ENCODE results near the gene WASHC4.

The WASHC4 gene, protein sequence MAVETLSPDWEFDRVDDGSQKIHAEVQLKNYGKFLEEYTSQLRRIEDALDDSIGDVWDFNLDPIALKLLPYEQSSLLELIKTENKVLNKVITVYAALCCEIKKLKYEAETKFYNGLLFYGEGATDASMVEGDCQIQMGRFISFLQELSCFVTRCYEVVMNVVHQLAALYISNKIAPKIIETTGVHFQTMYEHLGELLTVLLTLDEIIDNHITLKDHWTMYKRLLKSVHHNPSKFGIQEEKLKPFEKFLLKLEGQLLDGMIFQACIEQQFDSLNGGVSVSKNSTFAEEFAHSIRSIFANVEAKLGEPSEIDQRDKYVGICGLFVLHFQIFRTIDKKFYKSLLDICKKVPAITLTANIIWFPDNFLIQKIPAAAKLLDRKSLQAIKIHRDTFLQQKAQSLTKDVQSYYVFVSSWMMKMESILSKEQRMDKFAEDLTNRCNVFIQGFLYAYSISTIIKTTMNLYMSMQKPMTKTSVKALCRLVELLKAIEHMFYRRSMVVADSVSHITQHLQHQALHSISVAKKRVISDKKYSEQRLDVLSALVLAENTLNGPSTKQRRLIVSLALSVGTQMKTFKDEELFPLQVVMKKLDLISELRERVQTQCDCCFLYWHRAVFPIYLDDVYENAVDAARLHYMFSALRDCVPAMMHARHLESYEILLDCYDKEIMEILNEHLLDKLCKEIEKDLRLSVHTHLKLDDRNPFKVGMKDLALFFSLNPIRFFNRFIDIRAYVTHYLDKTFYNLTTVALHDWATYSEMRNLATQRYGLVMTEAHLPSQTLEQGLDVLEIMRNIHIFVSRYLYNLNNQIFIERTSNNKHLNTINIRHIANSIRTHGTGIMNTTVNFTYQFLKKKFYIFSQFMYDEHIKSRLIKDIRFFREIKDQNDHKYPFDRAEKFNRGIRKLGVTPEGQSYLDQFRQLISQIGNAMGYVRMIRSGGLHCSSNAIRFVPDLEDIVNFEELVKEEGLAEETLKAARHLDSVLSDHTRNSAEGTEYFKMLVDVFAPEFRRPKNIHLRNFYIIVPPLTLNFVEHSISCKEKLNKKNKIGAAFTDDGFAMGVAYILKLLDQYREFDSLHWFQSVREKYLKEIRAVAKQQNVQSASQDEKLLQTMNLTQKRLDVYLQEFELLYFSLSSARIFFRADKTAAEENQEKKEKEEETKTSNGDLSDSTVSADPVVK

DNA sequence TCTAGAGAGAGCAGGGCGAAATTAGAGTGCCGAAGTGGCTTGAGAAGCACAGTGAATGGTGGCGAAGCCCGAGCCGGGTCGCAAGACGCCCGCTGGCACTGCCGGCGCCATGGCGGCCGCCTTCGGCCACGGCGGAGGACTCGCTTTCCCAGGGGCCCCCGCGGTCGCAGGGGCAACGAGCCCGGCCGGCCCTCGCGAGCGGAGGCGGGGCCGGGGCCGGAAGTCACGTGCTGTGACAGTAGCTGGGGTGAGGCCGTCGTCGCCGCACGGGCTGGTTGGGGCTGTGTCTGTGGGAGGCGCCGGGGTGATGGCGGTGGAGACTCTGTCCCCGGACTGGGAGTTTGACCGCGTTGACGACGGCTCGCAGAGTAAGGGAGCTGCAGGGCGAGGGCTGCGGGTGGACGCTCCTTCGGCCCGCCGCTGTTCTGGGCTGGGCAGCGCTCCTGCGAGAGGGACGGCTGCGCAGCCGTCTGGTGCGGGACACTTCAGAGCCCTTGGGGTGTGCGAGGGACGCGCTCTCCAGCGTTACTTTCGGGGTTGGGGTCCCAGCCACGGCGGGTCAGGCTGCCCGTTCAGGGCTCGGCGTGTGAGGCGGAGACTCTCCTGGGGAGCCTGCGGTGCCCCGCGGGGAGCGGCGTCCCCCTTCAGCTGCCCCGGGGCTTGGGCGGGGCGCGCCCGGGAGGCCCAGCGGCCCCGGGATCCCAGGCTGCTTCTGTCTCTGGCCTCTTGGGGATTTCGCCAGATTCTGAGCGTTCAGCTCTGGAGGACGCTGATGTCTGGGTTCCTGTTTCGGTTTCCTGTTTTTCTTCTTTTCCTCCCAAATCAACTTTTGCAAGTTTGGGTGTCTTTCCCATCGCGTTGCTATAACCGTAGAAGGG lies at the start of gene WASHC4:
TSS of gene WASHC4 (plus strand) at position 238 of the 878 bp plus-strand sequence. CDS start at position 308, 70 bp downstream.
- H3K4me1 Mint-ChIP-seq: peaks cover 34% of the 10 kb centered on the region
- ATAC-seq: peak; percentile 98
- peak within 1 kb of the TSS; percentile 96 for H3K27ac Mint-ChIP-seq
- peaks cover 11% of the 10 kb centered on the region for H3K27me3 Mint-ChIP-seq
- peak within 1 kb of the TSS; percentile 94 to 99 for H3K4me3 Mint-ChIP-seq
- H3K9me3 Mint-ChIP-seq: peaks cover 4 to 6% of the 10 kb centered on the region in 2 donors
- peak; percentile 93 to 94 for DNase-seq

DNA sequence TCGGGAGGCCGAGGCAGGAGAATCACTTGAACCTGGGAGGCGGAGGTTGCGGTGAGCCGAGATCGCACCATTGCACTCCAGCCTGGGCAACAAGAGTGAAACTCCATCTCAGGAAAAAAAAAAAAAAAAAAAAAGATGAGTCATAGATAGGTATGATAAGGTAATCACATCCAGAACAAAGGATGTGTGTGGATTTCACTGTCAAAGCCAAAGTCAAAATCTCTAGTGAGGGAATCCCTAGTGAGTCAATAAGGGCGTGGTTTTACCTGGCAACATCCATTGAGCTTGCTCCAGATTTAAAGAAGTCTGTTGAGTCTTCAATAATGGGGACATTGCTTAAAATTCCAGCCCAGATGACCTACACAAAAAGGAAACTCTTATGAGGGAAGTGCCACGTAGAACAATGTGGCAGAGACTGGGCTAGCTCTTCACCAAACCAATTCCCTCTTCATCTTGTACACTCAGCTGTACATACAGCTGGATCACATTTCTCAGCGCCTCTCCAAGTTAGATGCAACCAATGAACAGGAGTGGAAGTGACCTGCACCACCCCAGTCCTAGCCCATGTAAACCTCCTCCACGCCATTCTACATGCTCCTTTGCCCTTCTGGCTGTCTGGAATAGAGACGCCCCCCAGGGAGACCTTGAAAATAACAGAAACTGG lies 46.7 kb upstream of the WASHC4 start:
- no peak for DNase-seq
- Mint-ChIP-seq H3K27me3 (no peaks in the 10 kb centered on the region), H3K4me1 (no peaks in the 10 kb centered on the region), H3K4me3 (no peak overlapping the region), H3K9me3 (peaks cover 9 to 12% of the 10 kb centered on the region in 2 donors), H3K27ac (no peak overlapping the region)
- ATAC-seq: no peak

DNA sequence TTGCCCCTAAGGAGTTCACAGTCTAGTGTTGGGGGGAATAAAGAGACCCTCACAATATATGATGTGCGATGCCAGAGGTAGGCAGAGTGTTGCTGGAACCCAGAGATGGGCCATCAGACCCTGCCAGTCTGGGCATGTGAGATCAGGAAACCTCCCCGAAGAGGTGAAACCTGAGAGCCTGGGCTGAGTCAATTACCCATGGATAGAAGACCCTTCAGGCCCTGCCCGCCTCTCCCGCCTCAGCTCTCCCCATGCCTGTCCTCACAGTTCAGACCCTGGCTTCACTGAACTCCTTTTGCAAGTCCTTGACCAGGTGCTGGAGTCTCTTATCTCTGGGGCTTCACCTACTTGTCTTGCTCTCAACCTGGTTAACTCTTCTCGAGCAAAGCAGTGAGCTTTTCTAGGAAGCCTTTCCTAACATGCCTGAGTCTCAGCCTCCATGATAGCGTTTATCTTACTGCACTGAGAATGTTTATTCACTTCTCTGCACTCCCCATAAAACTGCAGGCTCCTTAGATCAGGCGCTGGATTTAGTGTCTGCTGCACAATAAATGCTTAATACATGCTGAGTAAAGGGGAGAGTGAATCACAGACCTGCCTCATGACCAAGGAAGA lies 42.9 kb upstream of the WASHC4 start:
- DNase-seq (no peak), ATAC-seq (no peak)
- Mint-ChIP-seq H3K9me3 (no peaks in the 10 kb centered on the region), H3K27me3 (no peaks in the 10 kb centered on the region), H3K4me3 (no peak overlapping the region), H3K27ac (no peak overlapping the region), H3K4me1 (no peaks in the 10 kb centered on the region)

DNA sequence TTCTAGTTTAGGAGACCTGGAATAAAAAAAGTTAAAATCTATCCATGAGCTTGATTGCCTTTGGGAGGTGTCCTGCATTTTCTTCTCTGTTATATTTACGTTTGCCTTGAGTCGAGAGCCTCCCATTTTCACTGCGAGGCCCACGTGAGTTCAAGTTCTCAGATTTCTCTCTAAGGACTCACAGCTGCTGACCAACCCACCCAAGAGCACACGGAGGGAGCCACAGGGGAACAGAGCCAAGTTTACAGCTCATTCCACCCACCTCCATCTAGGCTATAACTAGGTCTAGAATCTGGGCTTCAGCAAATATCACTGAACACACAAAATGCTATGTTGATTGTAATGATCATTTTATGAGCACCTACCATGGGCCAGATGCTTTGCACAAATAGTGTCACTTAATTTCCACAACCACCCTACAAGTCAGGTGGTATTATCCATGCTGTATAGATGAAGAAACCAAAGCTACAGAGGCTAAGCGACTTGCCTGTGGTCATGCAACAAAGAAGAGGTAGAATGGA lies 40.0 kb upstream of the WASHC4 start:
- H3K4me1 Mint-ChIP-seq: no peaks in the 10 kb centered on the region
- no peak overlapping the region for H3K4me3 Mint-ChIP-seq
- H3K9me3 Mint-ChIP-seq: no peaks in the 10 kb centered on the region
- no peak for ATAC-seq
- H3K27ac Mint-ChIP-seq: no peak overlapping the region
- H3K27me3 Mint-ChIP-seq: no peaks in the 10 kb centered on the region
- no peak for DNase-seq

DNA sequence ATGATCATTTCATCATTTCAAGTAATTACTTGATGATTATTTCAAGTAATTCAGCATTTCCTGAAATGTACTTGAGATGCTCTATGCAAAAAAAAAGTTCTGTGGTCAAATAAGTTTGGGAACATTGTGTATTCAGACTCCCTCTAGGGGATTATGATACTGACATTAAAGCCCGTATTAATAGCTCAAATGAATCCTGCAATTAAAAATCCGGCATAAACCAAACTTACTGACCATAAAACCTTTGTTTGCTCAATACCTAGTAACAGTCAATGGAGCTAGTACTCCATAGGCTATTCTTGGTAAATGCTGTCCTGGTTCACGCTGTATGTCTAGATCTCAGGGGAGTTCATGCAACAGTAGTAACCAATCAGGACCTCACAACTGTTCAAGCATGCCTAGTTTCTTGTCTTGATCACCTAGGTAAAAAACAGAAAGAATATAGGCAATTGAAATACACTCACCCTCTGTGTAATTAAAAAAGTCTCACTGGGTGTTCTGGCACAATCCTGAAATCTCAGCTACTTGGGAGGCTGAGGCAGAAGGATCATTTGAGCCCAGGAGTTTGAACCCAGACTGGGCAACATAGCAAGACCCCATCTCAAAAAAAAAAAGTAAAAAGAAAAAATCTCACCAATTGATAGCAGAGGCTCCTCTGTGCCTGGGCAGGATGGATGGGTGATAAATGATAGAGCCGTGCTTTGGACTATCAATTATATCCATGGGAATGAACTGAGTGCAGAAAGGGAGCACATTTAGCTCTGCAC lies 37.4 kb upstream of the WASHC4 start:
- H3K9me3 Mint-ChIP-seq: no peaks in the 10 kb centered on the region
- no peak overlapping the region for H3K27ac Mint-ChIP-seq
- no peaks in the 10 kb centered on the region for H3K4me1 Mint-ChIP-seq
- no peaks in the 10 kb centered on the region for H3K27me3 Mint-ChIP-seq
- DNase-seq (no peak), ATAC-seq (no peak)
- H3K4me3 Mint-ChIP-seq: no peak overlapping the region

DNA sequence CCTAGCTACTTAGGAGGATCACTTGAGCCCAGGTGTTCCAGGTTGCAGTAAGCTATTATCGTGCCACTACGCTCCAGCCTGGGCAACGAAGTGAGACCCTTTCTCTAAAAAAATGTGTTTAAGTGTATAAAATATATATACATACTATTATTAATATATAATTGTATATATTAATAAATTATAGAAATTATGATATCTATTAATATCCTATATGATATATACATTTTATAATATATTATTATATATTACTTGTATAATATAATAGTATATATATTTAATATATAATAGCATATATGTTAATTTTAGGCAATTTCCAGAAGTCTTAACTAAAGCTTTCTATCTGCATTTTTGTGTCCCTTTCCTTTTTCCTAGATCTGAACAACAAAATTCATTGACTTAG lies 35.5 kb upstream of the WASHC4 start:
- ATAC-seq: no peak
- Mint-ChIP-seq H3K9me3 (no peaks in the 10 kb centered on the region), H3K27me3 (no peaks in the 10 kb centered on the region), H3K27ac (no peak overlapping the region), H3K4me1 (no peaks in the 10 kb centered on the region), H3K4me3 (no peak overlapping the region)
- no peak for DNase-seq

DNA sequence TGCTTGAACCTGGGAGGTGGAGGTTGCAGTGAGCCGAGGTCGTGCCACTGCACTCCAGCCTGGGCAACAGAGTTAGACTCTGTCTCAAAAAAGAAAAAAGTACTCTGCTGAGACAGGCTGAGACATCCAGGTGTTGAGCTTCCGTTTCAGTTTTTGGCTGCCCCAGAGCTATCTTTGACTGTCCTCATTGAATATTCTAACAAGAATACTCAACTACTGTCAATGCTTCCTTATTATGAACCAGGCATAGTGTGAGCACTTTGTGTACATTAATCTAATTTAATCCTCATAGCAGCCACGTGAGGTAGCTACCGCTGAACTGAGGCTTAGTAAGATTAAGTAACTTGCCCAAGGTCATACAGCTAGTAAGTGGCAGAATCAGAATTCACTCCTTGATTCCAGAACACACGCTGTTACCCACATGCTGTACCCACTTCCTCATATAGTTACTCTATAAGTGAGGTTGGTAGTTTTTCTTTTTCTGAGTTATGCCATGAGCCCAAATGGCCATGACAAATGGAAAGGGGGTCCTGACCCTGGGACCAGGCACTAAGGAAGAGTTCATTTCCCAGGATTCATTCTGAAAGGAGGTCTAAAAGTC lies 34.5 kb upstream of the WASHC4 start:
- H3K27ac Mint-ChIP-seq: no peak overlapping the region
- no peak overlapping the region for H3K4me3 Mint-ChIP-seq
- no peaks in the 10 kb centered on the region for H3K27me3 Mint-ChIP-seq
- DNase-seq (no peak), ATAC-seq (no peak)
- H3K4me1 Mint-ChIP-seq: no peaks in the 10 kb centered on the region
- H3K9me3 Mint-ChIP-seq: no peaks in the 10 kb centered on the region

DNA sequence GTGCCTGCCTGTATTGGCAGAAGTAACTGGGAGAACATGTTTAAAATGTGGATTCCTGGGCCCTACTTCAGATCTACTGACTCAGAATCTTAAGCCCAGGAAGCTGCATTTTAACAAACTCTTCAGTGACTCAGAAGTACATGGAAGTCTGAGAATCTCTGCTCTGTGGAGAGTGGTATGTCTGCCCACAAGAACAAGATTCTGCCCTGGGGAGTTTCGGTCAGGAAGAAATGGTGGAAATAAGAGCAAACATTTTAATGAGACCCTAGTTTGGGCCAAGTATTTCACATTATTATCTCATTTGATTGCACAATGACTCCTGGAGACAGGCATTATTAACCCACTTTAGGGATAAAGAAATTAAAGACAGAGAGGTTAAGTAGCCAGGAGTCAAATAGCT lies 31.4 kb upstream of the WASHC4 start:
- no peak overlapping the region for H3K27ac Mint-ChIP-seq
- H3K4me3 Mint-ChIP-seq: no peak overlapping the region
- H3K27me3 Mint-ChIP-seq: no peaks in the 10 kb centered on the region
- ATAC-seq (no peak), DNase-seq (no peak)
- H3K9me3 Mint-ChIP-seq: no peaks in the 10 kb centered on the region
- no peaks in the 10 kb centered on the region for H3K4me1 Mint-ChIP-seq

DNA sequence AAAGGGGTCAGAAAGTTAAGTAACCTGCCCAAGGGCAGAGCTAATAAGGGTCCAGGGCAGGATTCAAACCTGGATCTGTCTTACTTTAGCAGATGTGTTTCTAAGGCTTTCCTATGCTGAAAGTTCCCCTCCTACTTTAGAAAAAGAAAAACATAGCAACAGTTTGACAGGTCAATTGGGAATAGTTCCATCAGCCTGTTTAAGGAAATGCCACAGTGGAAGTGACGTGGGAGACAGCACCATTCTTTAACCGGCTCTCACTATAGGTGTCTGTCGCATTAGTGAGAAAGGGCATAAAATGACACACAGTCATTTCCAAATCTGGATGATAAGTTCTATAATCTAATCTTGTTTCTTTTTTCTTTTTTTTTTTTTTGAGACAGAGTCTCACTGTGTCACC lies 30.6 kb upstream of the WASHC4 start:
- H3K27me3 Mint-ChIP-seq: no peaks in the 10 kb centered on the region
- no peak for DNase-seq
- no peak for ATAC-seq
- no peaks in the 10 kb centered on the region for H3K9me3 Mint-ChIP-seq
- no peak overlapping the region for H3K4me3 Mint-ChIP-seq
- H3K27ac Mint-ChIP-seq: no peak overlapping the region
- H3K4me1 Mint-ChIP-seq: no peaks in the 10 kb centered on the region

DNA sequence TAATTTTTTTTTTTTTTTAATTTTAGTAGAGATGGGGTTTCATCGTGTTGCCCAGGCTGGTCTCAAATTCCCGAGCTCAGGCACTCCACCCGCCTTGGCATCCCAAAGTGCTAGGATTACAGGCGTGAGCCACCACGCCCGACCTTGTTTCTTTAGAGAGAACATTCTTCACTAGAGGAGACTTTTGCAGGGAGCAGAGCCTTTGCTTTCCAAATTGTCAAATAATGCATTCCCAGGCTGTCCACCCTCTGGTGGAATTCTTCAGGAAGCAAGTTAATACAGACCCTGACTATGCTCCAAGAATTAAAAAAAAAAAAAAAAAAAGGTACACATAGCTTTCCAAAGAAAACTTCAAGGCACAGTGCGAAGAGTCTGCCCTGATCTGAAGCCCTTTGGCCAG lies 30.1 kb upstream of the WASHC4 start:
- H3K4me3 Mint-ChIP-seq: no peak overlapping the region
- H3K27ac Mint-ChIP-seq: no peak overlapping the region
- no peaks in the 10 kb centered on the region for H3K4me1 Mint-ChIP-seq
- ATAC-seq (no peak), DNase-seq (no peak)
- peaks cover 3% of the 10 kb centered on the region for H3K27me3 Mint-ChIP-seq
- no peaks in the 10 kb centered on the region for H3K9me3 Mint-ChIP-seq

DNA sequence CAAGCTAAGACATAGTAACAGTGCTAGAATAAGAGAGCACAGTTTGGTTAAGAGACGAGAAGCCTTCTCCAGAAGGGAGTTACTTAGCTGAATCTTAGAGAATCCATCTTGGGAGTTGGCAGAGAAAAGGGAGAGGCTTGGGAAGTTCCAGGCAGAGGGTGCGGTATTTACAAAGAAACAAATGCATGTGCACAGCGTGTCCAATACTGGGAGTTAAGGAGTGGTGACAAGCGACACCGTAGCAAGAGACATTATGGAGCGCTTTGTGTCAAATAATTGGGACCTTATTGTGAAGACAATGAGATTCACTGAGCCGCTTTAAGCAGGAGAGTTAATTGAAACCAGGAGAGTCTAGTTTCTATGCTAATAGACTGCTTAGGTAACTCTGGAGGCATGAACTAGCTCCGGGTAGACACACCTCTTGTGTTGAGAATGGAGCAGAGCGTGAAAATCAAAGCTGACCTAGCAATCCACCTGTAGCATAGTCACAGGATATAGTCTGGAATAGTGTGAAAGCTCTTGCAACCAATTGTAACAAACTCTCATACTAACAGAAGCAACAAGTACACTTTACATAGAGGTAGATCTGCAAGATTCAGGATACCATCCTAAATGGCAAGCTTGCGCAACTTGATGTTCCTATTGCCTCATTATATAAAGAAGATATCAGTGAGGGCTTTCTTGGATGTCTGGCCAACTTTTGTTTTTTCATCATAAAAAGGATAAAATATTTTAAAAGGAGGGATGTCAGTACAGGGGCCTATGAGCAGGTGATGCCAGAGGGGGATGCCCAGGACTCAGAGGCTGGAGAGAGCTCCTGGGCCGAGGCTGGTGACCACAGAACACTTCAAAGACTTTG lies 28.6 kb upstream of the WASHC4 start:
- ATAC-seq: no peak
- no peak for DNase-seq
- H3K27me3 Mint-ChIP-seq: peaks cover 18% of the 10 kb centered on the region
- no peaks in the 10 kb centered on the region for H3K9me3 Mint-ChIP-seq
- no peak overlapping the region for H3K27ac Mint-ChIP-seq
- peaks cover 7% of the 10 kb centered on the region for H3K4me1 Mint-ChIP-seq
- H3K4me3 Mint-ChIP-seq: no peak overlapping the region

DNA sequence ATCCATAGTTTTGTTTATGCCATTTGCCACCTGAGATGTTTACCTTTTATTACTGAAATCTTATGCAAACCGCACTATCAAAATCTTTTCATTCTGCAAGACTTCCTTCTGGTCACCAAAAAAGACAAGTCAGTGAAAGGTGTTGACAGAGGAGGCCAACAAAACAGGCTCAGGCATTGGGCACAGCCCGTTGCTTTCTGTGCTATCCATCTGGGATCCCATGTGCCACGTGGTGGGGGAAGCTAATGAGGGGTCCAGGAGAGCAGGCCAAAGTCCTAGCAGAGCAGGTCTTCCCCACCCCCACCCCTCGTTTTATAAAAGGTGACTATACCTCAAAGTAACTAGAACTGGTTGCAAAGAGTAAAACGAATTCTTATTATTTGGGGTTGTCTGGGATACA lies 24.5 kb upstream of the WASHC4 start:
- peaks cover 9% of the 10 kb centered on the region for H3K4me1 Mint-ChIP-seq
- ATAC-seq (no peak), DNase-seq (no peak)
- H3K9me3 Mint-ChIP-seq: peaks cover 6 to 7% of the 10 kb centered on the region in 2 donors
- peaks cover 30% of the 10 kb centered on the region for H3K27me3 Mint-ChIP-seq
- peak overlapping the region; percentile 83 to 92 for H3K4me3 Mint-ChIP-seq
- no peak overlapping the region for H3K27ac Mint-ChIP-seq
